HepG2 (cell line): Measurements from ENCODE around the gene MICAL3. TPM values are rescaled to one million over a fixed set of nuclear protein-coding genes. Genes with fewer than 3 reads are reported as not detected.

Experiments used
- EEA1 ChIP-seq: sonication (generic); formaldehyde crosslinking; IDR thresholded peaks from 2 replicates; pipeline ENCODE4 v1.5.1; 2020; ENCODE audit warnings: mild to moderate bottlenecking, missing genetic modification reagents, borderline replicate concordance
- HDAC6 ChIP-seq: fragments of 200-600 bp; sonication (generic); IDR thresholded peaks from 2 replicates; pipeline ENCODE4 v1.7.0; 2017; ENCODE audit warnings: mild to moderate bottlenecking, antibody characterized with exemption, low read length, low read depth
- MEIS1 ChIP-seq: sonication (generic); formaldehyde crosslinking; IDR thresholded peaks from 2 replicates; pipeline ENCODE4 v1.9.0; 2021; ENCODE audit warnings: mild to moderate bottlenecking, missing genetic modification reagents, moderate library complexity, borderline replicate concordance
- MIER2 ChIP-seq: IDR thresholded peaks from 2 replicates; pipeline ENCODE4 v1.6.1; 2016; ENCODE audit warnings: missing biosample characterization, missing genetic modification reagents
- PHF20 ChIP-seq: sonication (generic); formaldehyde crosslinking; IDR thresholded peaks from 2 replicates; pipeline ENCODE4 v1.5.0; 2020; ENCODE audit warnings: mild to moderate bottlenecking, missing genetic modification reagents
- RAD51 ChIP-seq: fragments of 450-650 bp; IDR thresholded peaks from 2 replicates; pipeline ENCODE4 v1.6.1; 2016; ENCODE audit warnings: borderline replicate concordance
- TAF1 ChIP-seq: sonication (generic); formaldehyde crosslinking; IDR thresholded peaks from 2 replicates; pipeline ENCODE4 v1.4.0; 2020; ENCODE audit warnings: missing genetic modification reagents
- XBP1 ChIP-seq: sonication (generic); formaldehyde crosslinking; IDR thresholded peaks from 2 replicates; pipeline ENCODE4 v1.5.0; 2020; ENCODE audit warnings: missing genetic modification reagents
- ZNF282 ChIP-seq: fragments of 450-650 bp; IDR thresholded peaks from 2 replicates; pipeline ENCODE4 v1.6.1; 2018; ENCODE audit not compliant: partially characterized antibody
- ZNF329 ChIP-seq: sonication (generic); formaldehyde crosslinking; IDR thresholded peaks from 2 replicates; pipeline ENCODE4 v1.9.0; 2021; ENCODE audit warnings: low read depth, mild to moderate bottlenecking, missing genetic modification reagents
- polyA plus RNA-seq, 8 experiments: library from polyadenylated mRNA; depleted of rRNA in 3 of 8; stranded (reverse) in 7 of 8; unstranded in 1 of 8; fragments of >200 nt; fragmentation: Illumina TruSeq in 4 of 8; extraction: Trizol in 4 of 8; gene quantifications; 2 replicates each; pipeline versions ENCODE4 v1.2.1 to v1.2.3, GENCODE V29; 2011 to 2016; ENCODE audit warnings: low read depth in 4 of 8, missing spikeins in 1 of 8, mixed read lengths in 1 of 8; ENCODE audit not compliant: insufficient read depth in 1 of 8
- total RNA-seq, 5 experiments: library from RNA; depleted of rRNA; stranded (reverse); fragments of >200 nt; fragmentation: Illumina TruSeq; extraction: Trizol; gene quantifications; 2 replicates each; pipeline ENCODE4 v1.2.3, GENCODE V29; 2016; ENCODE audit warnings: low read depth in 1 of 5
- TF ChIP-seq, protein P1 (sequence below): sonication (generic); formaldehyde crosslinking; IDR thresholded peaks from 2 replicates; pipeline ENCODE4 v1.8.1; 2023; ENCODE audit warnings: mild to moderate bottlenecking, moderate library complexity, missing genetic modification reagents
- TF ChIP-seq, protein P2 (sequence below): sonication (generic); formaldehyde crosslinking; IDR thresholded peaks from 2 replicates; pipeline ENCODE4 v1.4.0; 2020; ENCODE audit warnings: missing genetic modification reagents
- TF ChIP-seq, protein P3 (sequence below): sonication (generic); formaldehyde crosslinking; IDR thresholded peaks from 2 replicates; pipeline ENCODE4 v1.4.0; 2020; ENCODE audit warnings: missing genetic modification reagents
- TF ChIP-seq, protein P4 (sequence below): sonication (generic); formaldehyde crosslinking; IDR thresholded peaks from 2 replicates; pipeline ENCODE4 v1.4.0; 2020; ENCODE audit warnings: mild to moderate bottlenecking, missing genetic modification reagents, borderline replicate concordance
- TF ChIP-seq, protein P5 (sequence below): IDR thresholded peaks from 2 replicates; pipeline ENCODE4 v1.6.1; 2016

Gene MICAL3
- total and polyA plus RNA-seq, 2 of the 13 experiments (the other 11 are each of a cell fraction or from before 2014, with no cell fraction given), result 5.3 to 12.5 TPM

DNA sequence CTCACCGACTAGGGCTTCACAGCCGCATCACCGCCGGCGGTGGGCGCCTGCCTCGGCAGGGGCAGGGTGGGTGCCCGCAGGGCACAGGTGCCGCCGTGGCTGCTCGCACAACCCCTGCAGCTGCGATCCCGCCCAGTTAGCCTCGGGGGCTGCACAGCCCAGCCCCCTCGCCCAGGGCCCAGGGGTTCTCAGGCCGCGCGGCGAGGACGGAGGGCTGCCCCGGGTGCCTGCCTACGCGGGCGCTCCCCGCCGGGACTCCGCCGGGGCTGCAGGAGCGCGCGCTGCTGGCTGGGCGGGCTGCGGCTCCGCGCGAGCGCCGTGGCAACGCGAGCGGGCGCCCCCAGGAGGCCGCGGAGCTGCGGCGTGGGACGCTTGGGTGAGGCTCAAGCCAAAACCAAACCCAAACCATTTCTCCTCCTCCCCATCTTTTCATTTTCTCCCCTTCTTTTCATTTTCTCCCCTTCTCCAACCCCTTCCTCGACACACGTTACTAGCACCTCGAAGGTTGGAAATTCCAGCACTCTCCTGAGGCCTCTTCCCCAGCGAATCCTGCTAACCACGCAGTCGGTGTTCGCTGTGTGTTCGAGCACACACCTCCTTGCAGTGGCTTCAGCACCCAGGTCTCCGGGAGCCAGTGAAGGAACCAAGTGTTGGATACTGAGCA is at the start of gene MICAL3 (continued):
- TF ChIP-seq, protein P1, sequence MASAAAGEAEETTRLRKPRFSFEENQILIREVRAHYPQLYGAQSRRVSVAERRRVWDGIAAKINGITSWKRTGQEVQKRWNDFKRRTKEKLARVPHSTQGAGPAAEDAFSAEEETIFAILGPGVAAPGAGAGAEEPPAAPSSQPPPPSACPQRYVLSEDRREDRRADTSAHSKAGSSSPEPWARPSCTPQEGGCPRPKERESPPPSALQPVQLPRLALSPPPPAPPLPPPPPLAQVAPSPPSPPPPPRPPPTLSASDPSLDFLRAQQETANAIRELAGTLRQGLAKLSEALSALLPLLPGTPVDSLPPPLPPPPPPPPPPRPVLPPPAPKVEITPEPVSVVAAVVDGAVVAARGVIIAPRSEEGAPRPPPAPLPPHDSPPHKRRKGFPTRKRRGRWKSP (CRISPR knock-in tag), result no peak
- TF ChIP-seq XBP1, result no peak
- TF ChIP-seq, protein P2, sequence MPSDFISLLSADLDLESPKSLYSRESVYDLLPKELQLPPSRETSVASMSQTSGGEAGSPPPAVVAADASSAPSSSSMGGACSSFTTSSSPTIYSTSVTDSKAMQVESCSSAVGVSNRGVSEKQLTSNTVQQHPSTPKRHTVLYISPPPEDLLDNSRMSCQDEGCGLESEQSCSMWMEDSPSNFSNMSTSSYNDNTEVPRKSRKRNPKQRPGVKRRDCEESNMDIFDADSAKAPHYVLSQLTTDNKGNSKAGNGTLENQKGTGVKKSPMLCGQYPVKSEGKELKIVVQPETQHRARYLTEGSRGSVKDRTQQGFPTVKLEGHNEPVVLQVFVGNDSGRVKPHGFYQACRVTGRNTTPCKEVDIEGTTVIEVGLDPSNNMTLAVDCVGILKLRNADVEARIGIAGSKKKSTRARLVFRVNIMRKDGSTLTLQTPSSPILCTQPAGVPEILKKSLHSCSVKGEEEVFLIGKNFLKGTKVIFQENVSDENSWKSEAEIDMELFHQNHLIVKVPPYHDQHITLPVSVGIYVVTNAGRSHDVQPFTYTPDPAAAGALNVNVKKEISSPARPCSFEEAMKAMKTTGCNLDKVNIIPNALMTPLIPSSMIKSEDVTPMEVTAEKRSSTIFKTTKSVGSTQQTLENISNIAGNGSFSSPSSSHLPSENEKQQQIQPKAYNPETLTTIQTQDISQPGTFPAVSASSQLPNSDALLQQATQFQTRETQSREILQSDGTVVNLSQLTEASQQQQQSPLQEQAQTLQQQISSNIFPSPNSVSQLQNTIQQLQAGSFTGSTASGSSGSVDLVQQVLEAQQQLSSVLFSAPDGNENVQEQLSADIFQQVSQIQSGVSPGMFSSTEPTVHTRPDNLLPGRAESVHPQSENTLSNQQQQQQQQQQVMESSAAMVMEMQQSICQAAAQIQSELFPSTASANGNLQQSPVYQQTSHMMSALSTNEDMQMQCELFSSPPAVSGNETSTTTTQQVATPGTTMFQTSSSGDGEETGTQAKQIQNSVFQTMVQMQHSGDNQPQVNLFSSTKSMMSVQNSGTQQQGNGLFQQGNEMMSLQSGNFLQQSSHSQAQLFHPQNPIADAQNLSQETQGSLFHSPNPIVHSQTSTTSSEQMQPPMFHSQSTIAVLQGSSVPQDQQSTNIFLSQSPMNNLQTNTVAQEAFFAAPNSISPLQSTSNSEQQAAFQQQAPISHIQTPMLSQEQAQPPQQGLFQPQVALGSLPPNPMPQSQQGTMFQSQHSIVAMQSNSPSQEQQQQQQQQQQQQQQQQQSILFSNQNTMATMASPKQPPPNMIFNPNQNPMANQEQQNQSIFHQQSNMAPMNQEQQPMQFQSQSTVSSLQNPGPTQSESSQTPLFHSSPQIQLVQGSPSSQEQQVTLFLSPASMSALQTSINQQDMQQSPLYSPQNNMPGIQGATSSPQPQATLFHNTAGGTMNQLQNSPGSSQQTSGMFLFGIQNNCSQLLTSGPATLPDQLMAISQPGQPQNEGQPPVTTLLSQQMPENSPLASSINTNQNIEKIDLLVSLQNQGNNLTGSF (CRISPR knock-in tag), result 0 out of 2 replicates have a peak, but pooled peaks have one; percentile 32
- no peak for TF ChIP-seq EEA1 (CRISPR knock-in tag)
- TF ChIP-seq, protein P3, sequence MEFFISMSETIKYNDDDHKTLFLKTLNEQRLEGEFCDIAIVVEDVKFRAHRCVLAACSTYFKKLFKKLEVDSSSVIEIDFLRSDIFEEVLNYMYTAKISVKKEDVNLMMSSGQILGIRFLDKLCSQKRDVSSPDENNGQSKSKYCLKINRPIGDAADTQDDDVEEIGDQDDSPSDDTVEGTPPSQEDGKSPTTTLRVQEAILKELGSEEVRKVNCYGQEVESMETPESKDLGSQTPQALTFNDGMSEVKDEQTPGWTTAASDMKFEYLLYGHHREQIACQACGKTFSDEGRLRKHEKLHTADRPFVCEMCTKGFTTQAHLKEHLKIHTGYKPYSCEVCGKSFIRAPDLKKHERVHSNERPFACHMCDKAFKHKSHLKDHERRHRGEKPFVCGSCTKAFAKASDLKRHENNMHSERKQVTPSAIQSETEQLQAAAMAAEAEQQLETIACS (CRISPR knock-in tag), result peak; percentile 67; the same call in 1 of the 2 replicates
- TF ChIP-seq TAF1, result no peak
- TF ChIP-seq, protein P4, sequence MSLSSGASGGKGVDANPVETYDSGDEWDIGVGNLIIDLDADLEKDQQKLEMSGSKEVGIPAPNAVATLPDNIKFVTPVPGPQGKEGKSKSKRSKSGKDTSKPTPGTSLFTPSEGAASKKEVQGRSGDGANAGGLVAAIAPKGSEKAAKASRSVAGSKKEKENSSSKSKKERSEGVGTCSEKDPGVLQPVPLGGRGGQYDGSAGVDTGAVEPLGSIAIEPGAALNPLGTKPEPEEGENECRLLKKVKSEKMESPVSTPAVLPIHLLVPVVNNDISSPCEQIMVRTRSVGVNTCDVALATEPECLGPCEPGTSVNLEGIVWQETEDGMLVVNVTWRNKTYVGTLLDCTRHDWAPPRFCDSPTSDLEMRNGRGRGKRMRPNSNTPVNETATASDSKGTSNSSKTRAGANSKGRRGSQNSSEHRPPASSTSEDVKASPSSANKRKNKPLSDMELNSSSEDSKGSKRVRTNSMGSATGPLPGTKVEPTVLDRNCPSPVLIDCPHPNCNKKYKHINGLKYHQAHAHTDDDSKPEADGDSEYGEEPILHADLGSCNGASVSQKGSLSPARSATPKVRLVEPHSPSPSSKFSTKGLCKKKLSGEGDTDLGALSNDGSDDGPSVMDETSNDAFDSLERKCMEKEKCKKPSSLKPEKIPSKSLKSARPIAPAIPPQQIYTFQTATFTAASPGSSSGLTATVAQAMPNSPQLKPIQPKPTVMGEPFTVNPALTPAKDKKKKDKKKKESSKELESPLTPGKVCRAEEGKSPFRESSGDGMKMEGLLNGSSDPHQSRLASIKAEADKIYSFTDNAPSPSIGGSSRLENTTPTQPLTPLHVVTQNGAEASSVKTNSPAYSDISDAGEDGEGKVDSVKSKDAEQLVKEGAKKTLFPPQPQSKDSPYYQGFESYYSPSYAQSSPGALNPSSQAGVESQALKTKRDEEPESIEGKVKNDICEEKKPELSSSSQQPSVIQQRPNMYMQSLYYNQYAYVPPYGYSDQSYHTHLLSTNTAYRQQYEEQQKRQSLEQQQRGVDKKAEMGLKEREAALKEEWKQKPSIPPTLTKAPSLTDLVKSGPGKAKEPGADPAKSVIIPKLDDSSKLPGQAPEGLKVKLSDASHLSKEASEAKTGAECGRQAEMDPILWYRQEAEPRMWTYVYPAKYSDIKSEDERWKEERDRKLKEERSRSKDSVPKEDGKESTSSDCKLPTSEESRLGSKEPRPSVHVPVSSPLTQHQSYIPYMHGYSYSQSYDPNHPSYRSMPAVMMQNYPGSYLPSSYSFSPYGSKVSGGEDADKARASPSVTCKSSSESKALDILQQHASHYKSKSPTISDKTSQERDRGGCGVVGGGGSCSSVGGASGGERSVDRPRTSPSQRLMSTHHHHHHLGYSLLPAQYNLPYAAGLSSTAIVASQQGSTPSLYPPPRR, result no peak
- TF ChIP-seq MIER2, result no peak
- TF ChIP-seq, protein P5, sequence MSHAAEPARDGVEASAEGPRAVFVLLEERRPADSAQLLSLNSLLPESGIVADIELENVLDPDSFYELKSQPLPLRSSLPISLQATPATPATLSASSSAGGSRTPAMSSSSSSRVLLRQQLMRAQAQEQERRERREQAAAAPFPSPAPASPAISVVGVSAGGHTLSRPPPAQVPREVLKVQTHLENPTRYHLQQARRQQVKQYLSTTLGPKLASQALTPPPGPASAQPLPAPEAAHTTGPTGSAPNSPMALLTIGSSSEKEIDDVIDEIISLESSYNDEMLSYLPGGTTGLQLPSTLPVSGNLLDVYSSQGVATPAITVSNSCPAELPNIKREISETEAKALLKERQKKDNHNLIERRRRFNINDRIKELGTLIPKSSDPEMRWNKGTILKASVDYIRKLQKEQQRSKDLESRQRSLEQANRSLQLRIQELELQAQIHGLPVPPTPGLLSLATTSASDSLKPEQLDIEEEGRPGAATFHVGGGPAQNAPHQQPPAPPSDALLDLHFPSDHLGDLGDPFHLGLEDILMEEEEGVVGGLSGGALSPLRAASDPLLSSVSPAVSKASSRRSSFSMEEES (CRISPR knock-in tag), result no peak
- 0 out of 2 replicates have a peak, but pooled peaks have one; percentile 37 for TF ChIP-seq PHF20
- no peak for TF ChIP-seq ZNF282
- TF ChIP-seq HDAC6, result no peak
- TF ChIP-seq RAD51, result no peak
- no peak for TF ChIP-seq ZNF329 (CRISPR knock-in tag)
- no peak for TF ChIP-seq MEIS1 (CRISPR knock-in tag)
